Heart right ventricle (tissue), 16 donors: ENCODE measurements around the gene FOSL1. TPM values are rescaled to one million over a fixed set of nuclear protein-coding genes. Genes with fewer than 3 reads are reported as not detected.

ENCODE experiments used
- ATAC-seq, 8 donors: fragments of 200-7000 bp; cut with Tn5 transposase; one replicate each; pipeline ENCODE4 v1.9.1; 2020; ENCODE audit warnings: mild to moderate bottlenecking in 8 of 8, moderate library complexity in 8 of 8, moderate number of reproducible peaks in 1 of 8
- DNase-seq, 2 donors: peaks; one replicate each; pipeline ENCODE4 v3.0.0-alpha.2; 2020
- H3K27ac ChIP-seq, 10 donors: fragments of 200-600 bp; sonication (generic) in 2 of 10; one replicate each; pipeline versions ENCODE4 v1.5.0 to v1.8.0; 2020 to 2022; ENCODE audit warnings: mild to moderate bottlenecking in 3 of 10
- H3K27me3 ChIP-seq, 7 donors: fragments of 200-600 bp; one replicate each; pipeline ENCODE4 v1.8.0; 2021 to 2022; ENCODE audit warnings: mild to moderate bottlenecking in 2 of 7
- H3K36me3 ChIP-seq, 9 donors: fragments of 200-600 bp; sonication (generic) in 1 of 9; one replicate each; pipeline versions ENCODE4 v1.5.0 to v1.8.0; 2020 to 2022; ENCODE audit warnings: mild to moderate bottlenecking in 2 of 9
- H3K4me1 ChIP-seq, 9 donors: fragments of 200-600 bp; sonication (generic) in 1 of 9; one replicate each; pipeline versions ENCODE4 v1.5.0 to v1.8.0; 2020 to 2022; ENCODE audit warnings: mild to moderate bottlenecking in 4 of 9
- H3K4me3 ChIP-seq, 10 donors: fragments of 200-600 bp; sonication (generic) in 2 of 10; one replicate each; pipeline versions ENCODE4 v1.5.0 to v1.8.0; 2020 to 2022; ENCODE audit warnings: mild to moderate bottlenecking in 7 of 10, moderate library complexity in 2 of 10
- H3K9me3 ChIP-seq, 11 donors: fragments of 200-600 bp in 10 of 11; sonication (generic) in 2 of 11; one replicate each; pipeline versions ENCODE4 v1.5.0 to v1.8.0; 2013 to 2022; ENCODE audit warnings: mild to moderate bottlenecking in 2 of 11, control low read depth in 1 of 11, moderate library complexity in 1 of 11
- CTCF ChIP-seq, 9 donors: fragments of 200-600 bp; sonication (generic) in 2 of 9; IDR thresholded peaks; one replicate each; pipeline versions ENCODE4 v1.5.0 to v1.8.0; 2021 to 2022; ENCODE audit warnings: antibody characterized with exemption in 9 of 9, mild to moderate bottlenecking in 5 of 9, moderate library complexity in 1 of 9
- WGBS, 2 donors: extraction: QIAGEN DNeasy Blood & Tissue Kit; methylation state at CpG; one replicate each; pipeline ENCODE4 v1.1.7; 2013; ENCODE audit warnings: inconsistent platforms in 1 of 2; 5-methylcytosine and 5-hydroxymethylcytosine counted together
- intact Hi-C, 10 donors: fragments of 100-400 bp; cut with DNase I; formaldehyde crosslinking; loops; one replicate each; pipeline versions ENCODE4 v1.11.1 to v1.14.2; 2022
- polyA plus RNA-seq, 2 donors: library from polyadenylated mRNA; stranded (reverse); fragments of 200-250 nt; gene quantifications; one replicate each; pipeline ENCODE4 v1.2.3, GENCODE V29; 2013
- total RNA-seq, 10 donors: library from RNA; stranded (reverse); fragmentation: NEBNext Ultra II Directional in 3 of 10; extraction: Animal tissue kit (Norgen Biotek cat#: 25700) in 3 of 10; gene quantifications; one replicate each; pipeline versions ENCODE4 v1.2.1 to v1.2.4, GENCODE V29; 2021 to 2023
- donor health status: Arrhythmogenic right ventricular cardiomyopathy.
- donor health status: ischemic (EF 13 %, LVEDD 7.1; RV severe dilation, severe dysfunction).
- donor health status: healthy with polysubstance abuse.
- donor health status: DM: no; HTN: yes; CAD: no.
- donor health status: DM: no; HTN: no; CAD: no.
- donor health status: ischemic (EF 25% LVEDD 6.9; RV normal size, moderate dysfunction).
- donor health status: ischemic (EF 25% LVEDD 5.7; RV mildly dilated, moderate dysfunction).
- donor health status: healthy.
- donor health status: DM: yes; HTN: yes; CAD: no.
- donor health status: Ischemic cardiomyopathy.
- donor health status: ischemic (EF 35%, LVEDD 5.7; RV mildly dilated, moderate dysfunction).
- donor health status: nonischemic (EF 11% LVEDD 7.7; RV severe dilation, severe dysfunction).
- donor health status: DM: yes; HTN: yes; CAD: no.
- donor health status: PGD.
- donor health status: ischemic (EF 29% LVEDD 5.4; RV normal size, mild dysfunction).
- donor health status: nonischemic (EF 23%, LVEDD 6.1; RV moderate dilation, normal function).

FOSL1 gene
- total and polyA plus RNA-seq, 12 donors: 0.31 to 32.8 (median 2.8) TPM; not detected in 2

GRCh38 chr11:65890324-65891218 is 9.6 kb downstream of the FOSL1 start, which contains the start of gene CCDC85B:
Gene CCDC85B (plus strand): TSS chr11:65890673. CDS start chr11:65890784, 111 bp downstream.
- peaks cover 22 to 75% (median 65%) of the 10 kb centered on the region in 9 donors for H3K4me1 ChIP-seq
- no peaks in the 10 kb centered on the region for H3K9me3 ChIP-seq
- DNase-seq: peak; percentile 98 to 99
- 0% methylated on average over 88 to 94 of the region's 94 CpGs for WGBS, 2 donors
- peaks cover 0 to 17% (median 0%) of the 10 kb centered on the region in 9 donors for H3K36me3 ChIP-seq
- ATAC-seq: peak; percentile 74 to 86 (median 81)
- intact Hi-C loops: loop anchor here in 1 of 10 donors (2.0 kb wide), 1 partner anchor 28 kb away; the partner anchor contains the start of genes C11orf68 and DRAP1
- peak in 4 of 9 donors; percentile 12 to 23 (median 14) for TF ChIP-seq CTCF (IDR thresholded peaks at IDR 0.05)
- H3K27me3 ChIP-seq: no peaks in the 10 kb centered on the region
- H3K27ac ChIP-seq: peak within 1 kb of the TSS; percentile 91 to 100 (median 98)
- H3K4me3 ChIP-seq: peak within 1 kb of the TSS; percentile 66 to 98 (median 86)

GRCh38 chr11:65888163-65888814 is 11.9 kb downstream of the FOSL1 start, which contains the start of gene FIBP:
Gene FIBP (minus strand): TSS chr11:65888471. CDS start chr11:65888418, 53 bp downstream.
- ATAC-seq: peak; percentile 82 to 90 (median 87)
- Histone ChIP-seq H3K4me1 (peaks cover 20 to 70% (median 57%) of the 10 kb centered on the region in 9 donors), H3K36me3 (peaks cover 0 to 38% (median 16%) of the 10 kb centered on the region in 9 donors), H3K9me3 (no peaks in the 10 kb centered on the region), H3K27me3 (no peaks in the 10 kb centered on the region), H3K27ac (peak within 1 kb of the TSS; percentile 91 to 100 (median 98)), H3K4me3 (peak within 1 kb of the TSS; percentile 48 to 98 (median 76))
- WGBS, 2 donors: 0 to 1% methylated on average over 53 to 56 of the region's 57 CpGs
- TF ChIP-seq CTCF (IDR thresholded peaks at IDR 0.05): peak; percentile 81 to 93 (median 88)
- DNase-seq: peak; percentile 98
- intact Hi-C loops: loop anchor here in 7 of 10 donors (1.0 to 10.0 kb wide), 9 partner anchors 15 to 173 kb away; partner anchors contain the start of genes SART1 (in 6 of the 7), C11orf68 (in 4 of the 7), DRAP1 (in 4 of the 7) and CFL1 (in 2 of the 7)

- 3 to 4% methylated on average over 23 of the region's 23 CpGs for WGBS, 2 donors
Observed at GRCh38 chr11:65887723-65888162, 12.4 kb downstream of the FOSL1 start.

More at GRCh38 chr11:65887723-65888162, 12.4 kb downstream of the FOSL1 start:
- Histone ChIP-seq H3K4me3 (peak overlapping the region; percentile 48 to 98 (median 76)), H3K9me3 (no peaks in the 10 kb centered on the region), H3K27ac (peak overlapping the region in 9 of 10 donors; percentile 91 to 100 (median 98)), H3K27me3 (no peaks in the 10 kb centered on the region), H3K36me3 (peaks cover 0 to 44% (median 17%) of the 10 kb centered on the region in 9 donors), H3K4me1 (peaks cover 16 to 64% (median 51%) of the 10 kb centered on the region in 9 donors)
- no peak for ATAC-seq
- no peak for TF ChIP-seq CTCF (IDR thresholded peaks at IDR 0.05)
- DNase-seq: no peak
- intact Hi-C loops: loop anchor here in 7 of 10 donors (1.0 to 10.0 kb wide), 9 partner anchors 15 to 173 kb away; partner anchors contain the start of genes SART1 (in 6 of the 7), C11orf68 (in 4 of the 7), DRAP1 (in 4 of the 7) and CFL1 (in 2 of the 7)
